Measurements from ENCODE around the gene LSM6.

The LSM6 gene

GRCh38 chr4:146210890-146211289, 35.4 kb downstream of the LSM6 start:
- H3K36me3 Mint-ChIP-seq (ENCODE audit: low read depth) = no peaks in the 10 kb centered on the region

DNA sequence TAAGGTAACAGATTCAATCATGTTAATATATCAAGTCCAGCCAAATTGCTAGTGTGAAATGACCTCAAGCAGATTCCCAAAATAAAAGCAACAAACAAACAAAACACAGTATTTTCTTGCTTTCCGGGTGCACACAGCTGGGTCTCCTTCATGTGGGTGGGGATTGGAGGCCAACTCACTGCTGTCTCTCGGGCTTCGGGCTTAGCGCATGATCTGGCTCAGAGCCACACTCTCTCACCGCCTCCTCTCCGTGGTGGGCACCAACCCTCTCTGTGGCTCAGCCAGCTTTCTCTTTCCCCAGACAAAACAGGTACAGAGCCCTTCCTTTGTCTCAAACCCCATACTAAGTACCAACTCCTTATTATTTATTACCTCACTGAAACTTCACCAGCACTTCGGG, 35.9 kb downstream of the LSM6 start:
- Mint-ChIP-seq H3K27me3 (ENCODE audit: low read depth) (no peaks in the 10 kb centered on the region), H3K27ac (no peak overlapping the region), H3K36me3 (ENCODE audit: low read depth) (no peaks in the 10 kb centered on the region), H3K9me3 (no peaks in the 10 kb centered on the region), H3K4me3 (no peak overlapping the region), H3K4me1 (no peaks in the 10 kb centered on the region)
- TF ChIP-seq, protein P1, sequence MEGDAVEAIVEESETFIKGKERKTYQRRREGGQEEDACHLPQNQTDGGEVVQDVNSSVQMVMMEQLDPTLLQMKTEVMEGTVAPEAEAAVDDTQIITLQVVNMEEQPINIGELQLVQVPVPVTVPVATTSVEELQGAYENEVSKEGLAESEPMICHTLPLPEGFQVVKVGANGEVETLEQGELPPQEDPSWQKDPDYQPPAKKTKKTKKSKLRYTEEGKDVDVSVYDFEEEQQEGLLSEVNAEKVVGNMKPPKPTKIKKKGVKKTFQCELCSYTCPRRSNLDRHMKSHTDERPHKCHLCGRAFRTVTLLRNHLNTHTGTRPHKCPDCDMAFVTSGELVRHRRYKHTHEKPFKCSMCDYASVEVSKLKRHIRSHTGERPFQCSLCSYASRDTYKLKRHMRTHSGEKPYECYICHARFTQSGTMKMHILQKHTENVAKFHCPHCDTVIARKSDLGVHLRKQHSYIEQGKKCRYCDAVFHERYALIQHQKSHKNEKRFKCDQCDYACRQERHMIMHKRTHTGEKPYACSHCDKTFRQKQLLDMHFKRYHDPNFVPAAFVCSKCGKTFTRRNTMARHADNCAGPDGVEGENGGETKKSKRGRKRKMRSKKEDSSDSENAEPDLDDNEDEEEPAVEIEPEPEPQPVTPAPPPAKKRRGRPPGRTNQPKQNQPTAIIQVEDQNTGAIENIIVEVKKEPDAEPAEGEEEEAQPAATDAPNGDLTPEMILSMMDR (IDR thresholded peaks at IDR 0.05; ENCODE audit: unreplicated experiment in 3 of 3) = no peak

More at GRCh38 chr4:146210890-146211289, 35.4 kb downstream of the LSM6 start:
- TF ChIP-seq, protein P1 (IDR thresholded peaks at IDR 0.05; ENCODE audit: unreplicated experiment in 3 of 3) = no peak
- H3K4me3 Mint-ChIP-seq = no peak overlapping the region
- no peaks in the 10 kb centered on the region for H3K4me1 Mint-ChIP-seq
- H3K27me3 Mint-ChIP-seq (ENCODE audit: low read depth) = no peaks in the 10 kb centered on the region
- no peaks in the 10 kb centered on the region for H3K9me3 Mint-ChIP-seq
- no peak overlapping the region for H3K27ac Mint-ChIP-seq

DNA sequence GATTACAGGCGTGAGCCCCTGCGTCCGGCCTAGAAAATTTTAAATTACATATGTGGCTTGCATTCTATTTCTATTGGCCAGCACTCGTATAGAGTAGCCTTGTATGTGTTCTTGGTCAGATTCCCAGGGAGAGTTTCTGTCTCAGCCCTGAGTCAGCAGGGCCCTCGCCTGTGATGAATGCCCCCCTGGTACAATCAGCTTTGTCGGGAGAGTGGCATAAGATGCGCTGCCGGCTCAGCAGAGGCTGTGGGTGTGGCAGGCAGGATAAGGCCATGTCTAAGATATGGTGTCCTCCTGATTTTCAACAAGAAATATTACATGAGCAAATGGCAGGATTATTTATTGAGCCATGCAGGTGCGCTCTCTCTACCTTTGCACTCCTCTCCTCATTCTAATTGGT, 37.3 kb downstream of the LSM6 start:
- Mint-ChIP-seq H3K27ac (no peak overlapping the region), H3K9me3 (no peaks in the 10 kb centered on the region), H3K4me1 (no peaks in the 10 kb centered on the region), H3K27me3 (ENCODE audit: low read depth) (no peaks in the 10 kb centered on the region), H3K36me3 (ENCODE audit: low read depth) (no peaks in the 10 kb centered on the region), H3K4me3 (no peak overlapping the region)
- TF ChIP-seq, protein P1 (IDR thresholded peaks at IDR 0.05; ENCODE audit: unreplicated experiment in 3 of 3) = no peak

DNA sequence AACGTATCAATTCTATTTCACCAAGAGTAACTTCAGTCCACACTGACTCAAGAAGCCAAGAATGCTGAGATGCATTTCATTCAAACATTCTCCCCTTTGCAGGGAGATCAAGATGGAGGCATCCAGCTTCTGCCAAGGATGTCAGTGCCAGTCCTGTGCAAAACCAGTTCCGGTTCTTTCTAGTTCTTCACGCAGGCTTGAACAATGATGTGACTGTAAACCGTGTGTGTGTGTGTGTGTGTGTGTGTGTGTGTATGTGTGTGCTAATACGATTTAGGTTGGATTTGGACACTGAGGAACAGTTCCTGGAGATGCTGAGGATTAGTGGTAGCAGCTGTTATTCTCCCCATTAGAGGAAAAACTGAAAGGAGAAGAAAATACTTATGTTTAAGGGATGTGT, 38.7 kb downstream of the LSM6 start, which contains the start of gene REELD1:
TSS of gene REELD1 (plus strand) at position 301 of the 400 bp plus-strand sequence. CDS start 2,415 bp downstream, outside the sequence.
- Mint-ChIP-seq H3K4me1 (no peaks in the 10 kb centered on the region), H3K27me3 (ENCODE audit: low read depth) (no peaks in the 10 kb centered on the region), H3K4me3 (no peak within 1 kb of the TSS), H3K9me3 (no peaks in the 10 kb centered on the region), H3K27ac (no peak within 1 kb of the TSS), H3K36me3 (ENCODE audit: low read depth) (no peaks in the 10 kb centered on the region)
- TF ChIP-seq, protein P1 (IDR thresholded peaks at IDR 0.05; ENCODE audit: unreplicated experiment in 3 of 3) = no peak

- TF ChIP-seq, protein P1 (IDR thresholded peaks at IDR 0.05; ENCODE audit: unreplicated experiment in 3 of 3) = no peak
- H3K36me3 Mint-ChIP-seq (ENCODE audit: low read depth) = no peaks in the 10 kb centered on the region
Measured at GRCh38 chr4:146222313-146222712, 46.8 kb downstream of the LSM6 start.

GRCh38 chr4:146224326-146224966, 48.9 kb downstream of the LSM6 start:
- Mint-ChIP-seq H3K9me3 (no peaks in the 10 kb centered on the region), H3K4me3 (no peak overlapping the region), H3K27me3 (ENCODE audit: low read depth) (peaks cover 6% of the 10 kb centered on the region), H3K36me3 (ENCODE audit: low read depth) (no peaks in the 10 kb centered on the region), H3K27ac (no peak overlapping the region), H3K4me1 (no peaks in the 10 kb centered on the region)
- TF ChIP-seq, protein P1 (IDR thresholded peaks at IDR 0.05; ENCODE audit: unreplicated experiment in 3 of 3) = no peak

More at GRCh38 chr4:146222313-146222712, 46.8 kb downstream of the LSM6 start:
- Mint-ChIP-seq H3K4me3 (no peak overlapping the region), H3K9me3 (no peaks in the 10 kb centered on the region), H3K27me3 (ENCODE audit: low read depth) (peaks cover 6% of the 10 kb centered on the region), H3K27ac (no peak overlapping the region), H3K4me1 (no peaks in the 10 kb centered on the region)

Data from nephron (organoid).